IMR-90 (cell line): ENCODE measurements around the gene AQP1. TPM values are rescaled to one million over a fixed set of nuclear protein-coding genes. Genes with fewer than 3 reads are reported as not detected.

ENCODE experiments used
- ATAC-seq: fragments of 200-7000 bp; cut with Tn5 transposase; 2 replicates; pipeline ENCODE4 v1.9.1; 2020; ENCODE audit warnings: low read depth, mild to moderate bottlenecking, moderate library complexity
- BruUV-seq: library from RNA; stranded (reverse); fragments of 400-500 nt; replicated peaks from 2 replicates; lab custom pipeline; 2021; lab: Mats Ljungman, UMichigan
- CTCF ChIA-PET: fragments of 300-600 bp; formaldehyde crosslinking; extraction: SDS; loops from one replicate; lab custom pipeline; 2021; ENCODE audit warnings: antibody characterized with exemption; lab: Yijun Ruan, JAX
- POLR2A ChIA-PET: fragments of 300-600 bp; sonication (Branson Sonifier 250); formaldehyde crosslinking; loops from one replicate; lab custom pipeline; 2022; ENCODE audit warnings: antibody characterized with exemption; ENCODE audit not compliant: unreplicated experiment; lab: Charles Lee
- DNase-seq: peaks from one replicate; pipeline ENCODE4 v3.0.0; 2013
- H2AFZ ChIP-seq: replicated peaks from 2 replicates; pipeline ENCODE3; 2013; ENCODE audit warnings: low read length, mild to moderate bottlenecking; ENCODE audit not compliant: poor library complexity
- H2AK5ac ChIP-seq: 2 replicates; pipeline ENCODE4 v1.6.1; 2013; ENCODE audit warnings: low read depth, low read length, inconsistent platforms
- H2AK9ac ChIP-seq: replicated peaks from 2 replicates; pipeline ENCODE3; 2013; ENCODE audit warnings: mild to moderate bottlenecking, low read depth, low read length, moderate library complexity; ENCODE audit not compliant: poor library complexity
- H2BK120ac ChIP-seq: 2 replicates; pipeline ENCODE4 v1.6.1; 2013; ENCODE audit warnings: low read depth, low read length, inconsistent platforms
- H2BK15ac ChIP-seq: 3 replicates; pipeline ENCODE4 v1.6.1; 2013; ENCODE audit warnings: low read depth, low read length, inconsistent platforms
- H2BK20ac ChIP-seq: 2 replicates; pipeline ENCODE4 v1.6.1; 2013; ENCODE audit warnings: low read depth, mild to moderate bottlenecking, inconsistent platforms, low read length, moderate library complexity
- H2BK5ac ChIP-seq: 2 replicates; pipeline ENCODE4 v1.6.1; 2013; ENCODE audit warnings: mild to moderate bottlenecking, low read depth, low read length, inconsistent platforms; ENCODE audit not compliant: poor library complexity, severe bottlenecking
- H3K14ac ChIP-seq: replicated peaks from 2 replicates; pipeline ENCODE4 v1.6.1; 2013; ENCODE audit warnings: low read depth, low read length, inconsistent platforms
- H3K18ac ChIP-seq: 2 replicates; pipeline ENCODE4 v1.6.1; 2013; ENCODE audit warnings: low read depth, low read length, control low read depth
- H3K23ac ChIP-seq: 2 replicates; pipeline ENCODE4 v1.6.1; 2013; ENCODE audit warnings: low read depth, low read length, inconsistent platforms
- H3K27ac ChIP-seq: 2 replicates; pipeline ENCODE4 v1.5.1; 2013; ENCODE audit warnings: mild to moderate bottlenecking, control low read depth, low read length; ENCODE audit not compliant: insufficient read depth
- H3K27me3 ChIP-seq: 2 replicates; pipeline ENCODE4 v1.6.1; 2013; ENCODE audit warnings: low read length; ENCODE audit not compliant: control insufficient read depth, insufficient read depth
- H3K36me3 ChIP-seq: 2 replicates; pipeline ENCODE4 v1.6.1; 2013; ENCODE audit warnings: low read length, mixed read lengths; ENCODE audit not compliant: control insufficient read depth, insufficient read depth
- H3K4ac ChIP-seq: 2 replicates; pipeline ENCODE4 v1.6.1; 2013; ENCODE audit warnings: low read depth, low read length, inconsistent platforms
- H3K4me1 ChIP-seq: 2 replicates; pipeline ENCODE4 v1.6.1; 2013; ENCODE audit warnings: low read length, mixed read lengths; ENCODE audit not compliant: control insufficient read depth, insufficient read depth
- H3K4me2 ChIP-seq: 2 replicates; pipeline ENCODE4 v1.6.1; 2013; ENCODE audit warnings: low read depth, mild to moderate bottlenecking, control low read depth, low read length, moderate library complexity
- H3K4me3 ChIP-seq: 2 replicates; pipeline ENCODE4 v1.5.1; 2013; ENCODE audit warnings: low read depth, mild to moderate bottlenecking, control low read depth, low read length, moderate library complexity; ENCODE audit not compliant: insufficient read depth
- H3K56ac ChIP-seq: 2 replicates; pipeline ENCODE4 v1.6.1; 2013; ENCODE audit warnings: low read length, inconsistent platforms; ENCODE audit not compliant: insufficient read depth; ENCODE audit errors: extremely low read depth
- H3K79me1 ChIP-seq, 2 experiments: 2 replicates each; pipeline ENCODE4 v1.6.1; 2013; ENCODE audit warnings: low read length in 2 of 2, inconsistent platforms in 1 of 2, low read depth in 1 of 2
- H3K9ac ChIP-seq: 2 replicates; pipeline ENCODE4 v1.6.1; 2013; ENCODE audit warnings: low read depth, low read length, control low read depth
- H3K9me1 ChIP-seq: 2 replicates; pipeline ENCODE4 v1.6.1; 2013; ENCODE audit warnings: low read length, inconsistent platforms; ENCODE audit not compliant: insufficient read depth
- H3K9me3 ChIP-seq: 2 replicates; pipeline ENCODE4 v1.6.1; 2013; ENCODE audit warnings: low read length; ENCODE audit not compliant: control insufficient read depth, insufficient read depth
- H4K20me1 ChIP-seq: 2 replicates; pipeline ENCODE4 v1.6.1; 2013; ENCODE audit warnings: low read length, inconsistent platforms; ENCODE audit not compliant: insufficient read depth
- H4K5ac ChIP-seq: 2 replicates; pipeline ENCODE4 v1.6.1; 2013; ENCODE audit warnings: mild to moderate bottlenecking, low read depth, low read length, control low read depth
- H4K8ac ChIP-seq, 2 experiments: 2 replicates each; pipeline ENCODE4 v1.6.1; 2013; ENCODE audit warnings: low read depth in 2 of 2, low read length in 2 of 2, control low read depth in 1 of 2, inconsistent platforms in 1 of 2
- H4K91ac ChIP-seq: 2 replicates; pipeline ENCODE4 v1.6.1; 2013; ENCODE audit warnings: low read depth, low read length, inconsistent platforms; ENCODE audit not compliant: insufficient read depth
- FOS ChIP-seq: fragments of 150-350 bp; IDR thresholded peaks from 2 replicates; pipeline ENCODE4 v1.6.1; 2016; ENCODE audit warnings: low read depth, low read length
- NFE2L2 ChIP-seq: fragments of 150-350 bp; IDR thresholded peaks from 2 replicates; pipeline ENCODE4 v1.6.1; 2016; ENCODE audit warnings: low read depth, mild to moderate bottlenecking, low read length
- RCOR1 ChIP-seq: IDR thresholded peaks from 2 replicates; pipeline ENCODE4 v1.6.1; 2012; ENCODE audit warnings: mild to moderate bottlenecking, low read length, improper control_type of control experiment; ENCODE audit not compliant: insufficient replicate concordance
- WGBS, 2 experiments: methylation state at CpG; one replicate each; pipeline versions ENCODE4 v1.1.5 to v1.1.7; 2013; ENCODE audit warnings: missing lambda C conversion rate in 2 of 2; ENCODE audit not compliant: insufficient read length in 1 of 2; ENCODE audit errors: extremely low coverage in 2 of 2; 5-methylcytosine and 5-hydroxymethylcytosine counted together
- dilution Hi-C: fragments of 300-500 bp; cut with HindIII; formaldehyde crosslinking; loops from one replicate; pipeline ENCODE4 v1.14.3; 2018; ENCODE audit warnings: low sequenced_read_pairs; ENCODE audit not compliant: unreplicated experiment
- in situ Hi-C: fragments of 300-500 bp; cut with MboI; formaldehyde crosslinking; loops from 3 replicates; pipeline ENCODE4 v1.14.3; 2019; ENCODE audit warnings: low sequenced_read_pairs, inconsistent platforms, mixed read lengths
- intact Hi-C: fragments of 100-400 bp; cut with micrococcal nuclease; formaldehyde crosslinking; loops from 2 replicates; pipeline ENCODE4 v1.10.0; 2022
- polyA plus RNA-seq, 3 experiments: library from polyadenylated mRNA; depleted of rRNA; stranded (reverse); fragments of >200 nt; gene quantifications; 2 replicates each; pipeline ENCODE4 v1.2.3, GENCODE V29; 2012; ENCODE audit warnings: low replicate concordance in 1 of 3
- total RNA-seq: library from RNA; depleted of rRNA; stranded (reverse); fragments of >200 nt; gene quantifications from 2 replicates; pipeline ENCODE4 v1.2.3, GENCODE V29; 2012

Gene AQP1
- total and polyA plus RNA-seq, 2 of the 4 experiments (the other 2 are of a cell fraction) = 0.18 to 0.39 TPM

DNA sequence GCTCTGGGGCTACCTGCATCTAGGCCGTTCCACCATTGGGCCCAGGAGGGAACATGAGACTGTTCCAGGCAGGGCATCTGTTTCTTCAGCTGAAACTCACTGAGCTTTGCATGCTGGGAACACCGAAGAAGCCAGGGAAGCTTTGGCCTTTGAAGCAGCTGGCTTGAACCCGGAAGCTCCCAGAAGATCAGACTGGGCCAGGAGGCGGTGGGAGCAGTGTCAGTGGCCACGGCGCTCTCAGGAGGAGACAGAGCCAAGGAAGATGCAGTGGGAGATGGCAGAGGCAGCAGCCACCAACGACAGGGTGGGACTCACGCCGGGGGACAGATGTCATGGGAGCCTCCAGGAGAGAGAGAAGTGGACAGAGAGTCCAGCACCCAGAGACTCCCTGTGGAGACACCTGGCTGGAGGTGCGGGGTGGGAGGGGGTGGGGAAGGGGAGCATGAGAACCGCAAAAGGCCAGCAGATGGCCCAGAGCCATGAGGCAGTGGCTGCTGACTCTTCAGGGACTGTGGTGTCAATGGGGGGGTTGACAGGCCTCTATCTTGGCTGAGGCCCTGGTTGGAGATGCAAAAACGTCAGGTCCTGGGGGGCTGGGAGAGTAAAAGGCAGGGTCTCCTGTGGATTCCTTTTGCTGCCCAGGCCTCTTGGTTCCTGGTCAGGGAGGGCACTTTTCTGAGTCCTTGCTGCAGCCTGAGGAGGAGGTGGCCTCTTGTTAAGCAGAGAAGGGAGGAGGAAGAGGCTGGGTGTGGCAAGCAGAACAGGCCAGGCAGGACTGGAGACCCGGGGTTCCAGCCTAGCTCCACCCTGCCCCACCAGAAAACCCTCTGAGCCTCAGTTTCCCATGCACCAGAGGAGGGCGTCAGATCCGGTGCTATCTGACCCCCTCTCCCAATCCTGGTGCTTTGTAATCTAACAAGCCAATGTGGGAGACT lies 6.3 kb upstream of the AQP1 start:
- BruUV-seq = no TSS peak
- TF ChIP-seq NFE2L2 = no peak
- no peak for TF ChIP-seq RCOR1
- no peak for TF ChIP-seq FOS
- H3K9me1 ChIP-seq = 0 out of 2 replicates have a peak, but pooled peaks cover 5% of the 10 kb centered on the region
- intact Hi-C loops (no loop called here), dilution Hi-C loops (no loop called here), in situ Hi-C loops (no loop called here)
- H2BK15ac ChIP-seq = no peak overlapping the region
- no peaks in the 10 kb centered on the region for H4K20me1 ChIP-seq
- H3K27me3 ChIP-seq = no peaks in the 10 kb centered on the region
- H3K4me2 ChIP-seq = no peak overlapping the region
- peaks cover 6% of the 10 kb centered on the region for H3K4me1 ChIP-seq
- no peak overlapping the region for H3K4me3 ChIP-seq
- no peak overlapping the region for H2BK120ac ChIP-seq
- POLR2A ChIA-PET = no interaction called here
- no peak overlapping the region for H2AFZ ChIP-seq
- H2BK20ac ChIP-seq = no peak overlapping the region
- H3K23ac ChIP-seq = no peak overlapping the region
- no peaks in the 10 kb centered on the region for H3K79me1 ChIP-seq
- 86% methylated on average over 6 of the region's 15 CpGs; no CpG with 5 or more reads in 1 of the 2 experiments for WGBS, 2 experiments
- no peak overlapping the region for H2AK9ac ChIP-seq
- no peak overlapping the region for H3K14ac ChIP-seq
- no peak overlapping the region for H3K9ac ChIP-seq
- no peak overlapping the region for H2AK5ac ChIP-seq
- H3K56ac ChIP-seq = no peak overlapping the region
- no peak overlapping the region for H2BK5ac ChIP-seq
- CTCF ChIA-PET = interaction anchor here (0.7 kb wide), 1 partner anchor 17 kb away, joined by 3 read pairs; no protein-coding TSS in a partner anchor
- no peak overlapping the region for H3K4ac ChIP-seq
- no peak for DNase-seq
- H3K36me3 ChIP-seq = no peaks in the 10 kb centered on the region
- H3K18ac ChIP-seq = no peak overlapping the region
- no peak overlapping the region for H4K5ac ChIP-seq
- H3K9me3 ChIP-seq = no peaks in the 10 kb centered on the region
- no peak for ATAC-seq
- no peak overlapping the region for H4K91ac ChIP-seq
- H3K27ac ChIP-seq = no peak overlapping the region
- no peak overlapping the region for H4K8ac ChIP-seq
